ENCODE data around the gene SORCS3.

DNA sequence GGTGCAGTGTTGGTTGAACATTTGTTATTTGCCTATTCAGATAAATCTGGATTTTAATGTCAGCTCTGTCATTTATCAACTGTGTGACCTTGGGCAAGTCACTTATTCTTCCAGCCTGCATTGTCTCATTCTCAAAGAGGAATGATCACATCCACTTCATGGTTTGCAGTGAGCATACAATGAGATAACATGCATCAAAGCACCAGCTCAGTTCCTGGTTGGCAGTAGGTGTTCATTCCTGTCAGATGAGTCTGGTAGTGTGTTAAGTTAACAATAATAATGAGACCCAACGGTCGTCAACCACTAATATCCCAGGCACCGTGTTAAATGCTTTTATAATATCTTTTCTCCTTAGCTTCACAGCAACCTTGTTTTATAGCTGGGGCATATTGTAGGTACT, 137.3 kb downstream of the SORCS3 start:
- no peak for TF ChIP-seq POLR2A (IDR thresholded peaks at IDR 0.05)
- no peak for TF ChIP-seq POLR2AphosphoS5 (IDR thresholded peaks at IDR 0.05; ENCODE audit: insufficient read depth in 1 of 2, low read depth in 1 of 2)
- TF ChIP-seq, protein P1, sequence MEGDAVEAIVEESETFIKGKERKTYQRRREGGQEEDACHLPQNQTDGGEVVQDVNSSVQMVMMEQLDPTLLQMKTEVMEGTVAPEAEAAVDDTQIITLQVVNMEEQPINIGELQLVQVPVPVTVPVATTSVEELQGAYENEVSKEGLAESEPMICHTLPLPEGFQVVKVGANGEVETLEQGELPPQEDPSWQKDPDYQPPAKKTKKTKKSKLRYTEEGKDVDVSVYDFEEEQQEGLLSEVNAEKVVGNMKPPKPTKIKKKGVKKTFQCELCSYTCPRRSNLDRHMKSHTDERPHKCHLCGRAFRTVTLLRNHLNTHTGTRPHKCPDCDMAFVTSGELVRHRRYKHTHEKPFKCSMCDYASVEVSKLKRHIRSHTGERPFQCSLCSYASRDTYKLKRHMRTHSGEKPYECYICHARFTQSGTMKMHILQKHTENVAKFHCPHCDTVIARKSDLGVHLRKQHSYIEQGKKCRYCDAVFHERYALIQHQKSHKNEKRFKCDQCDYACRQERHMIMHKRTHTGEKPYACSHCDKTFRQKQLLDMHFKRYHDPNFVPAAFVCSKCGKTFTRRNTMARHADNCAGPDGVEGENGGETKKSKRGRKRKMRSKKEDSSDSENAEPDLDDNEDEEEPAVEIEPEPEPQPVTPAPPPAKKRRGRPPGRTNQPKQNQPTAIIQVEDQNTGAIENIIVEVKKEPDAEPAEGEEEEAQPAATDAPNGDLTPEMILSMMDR (IDR thresholded peaks at IDR 0.05) = no peak
